DND-41 (cell line): ENCODE results near the gene TEKT5.

Experiments
- ATAC-seq: fragments of 200-7000 bp; cut with Tn5 transposase; 3 replicates; pipeline ENCODE4 v1.9.1; 2021; ENCODE audit warnings: low read depth; ENCODE audit not compliant: insufficient read depth
- DNase-seq: peaks from one replicate; pipeline ENCODE4 v3.0.0-alpha.2; 2020
- H2AFZ ChIP-seq: 2 replicates; pipeline ENCODE4 v1.6.0; 2012; ENCODE audit warnings: low read depth, low read length
- H3K27ac ChIP-seq: 2 replicates; pipeline ENCODE4 v1.5.1; 2012; ENCODE audit warnings: low read length, inconsistent platforms
- H3K27me3 ChIP-seq: fragments of 200-600 bp; sonication (generic); 2 replicates; pipeline ENCODE4 v1.6.0; 2012; ENCODE audit warnings: low read length, mild to moderate bottlenecking, inconsistent platforms; ENCODE audit not compliant: insufficient read depth, poor library complexity
- H3K36me3 ChIP-seq: 2 replicates; pipeline ENCODE4 v1.5.1; 2012; ENCODE audit warnings: low read length, inconsistent platforms; ENCODE audit not compliant: insufficient read depth
- H3K4me1 ChIP-seq: 2 replicates; pipeline ENCODE4 v1.5.1; 2012; ENCODE audit warnings: mild to moderate bottlenecking, low read length; ENCODE audit not compliant: insufficient read depth
- H3K4me2 ChIP-seq: 2 replicates; pipeline ENCODE4 v1.6.0; 2012; ENCODE audit warnings: mild to moderate bottlenecking, moderate library complexity, low read length, inconsistent platforms; ENCODE audit not compliant: insufficient read depth
- H3K4me3 ChIP-seq, 2 experiments: fragments of 200-600 bp in 1 of 2; shearing (Covaris generic) in 1 of 2; 2 replicates each; pipeline ENCODE4 v1.5.1; 2012 to 2016; ENCODE audit warnings: inconsistent platforms in 2 of 2, low read length in 2 of 2, mild to moderate bottlenecking in 2 of 2, low read depth in 1 of 2, moderate library complexity in 1 of 2
- H3K79me2 ChIP-seq: 2 replicates; pipeline ENCODE4 v1.6.0; 2012; ENCODE audit warnings: low read length, inconsistent platforms; ENCODE audit not compliant: insufficient read depth
- H3K9ac ChIP-seq: 2 replicates; pipeline ENCODE4 v1.6.0; 2012; ENCODE audit warnings: low read depth, mild to moderate bottlenecking, inconsistent platforms, low read length, moderate library complexity
- H3K9me3 ChIP-seq: 2 replicates; pipeline ENCODE4 v1.5.1; 2012; ENCODE audit warnings: low read length, moderate library complexity, mild to moderate bottlenecking, inconsistent platforms; ENCODE audit not compliant: insufficient read depth, severe bottlenecking
- H4K20me1 ChIP-seq: 2 replicates; pipeline ENCODE4 v1.6.0; 2012; ENCODE audit warnings: low read length; ENCODE audit not compliant: insufficient read depth
- EZH2 ChIP-seq: IDR thresholded peaks from 3 replicates; pipeline ENCODE4 v1.6.1; 2012; ENCODE audit warnings: borderline replicate concordance, low read depth, mild to moderate bottlenecking, moderate library complexity, low read length, inconsistent platforms; ENCODE audit not compliant: severe bottlenecking
- TF ChIP-seq, protein P1 (sequence below): IDR thresholded peaks from 2 replicates; pipeline ENCODE4 v1.5.1; 2012; ENCODE audit warnings: borderline replicate concordance, low read length, moderate library complexity, mild to moderate bottlenecking; ENCODE audit not compliant: poor library complexity, severe bottlenecking; ENCODE audit errors: extremely low read depth

TEKT5 gene

DNA sequence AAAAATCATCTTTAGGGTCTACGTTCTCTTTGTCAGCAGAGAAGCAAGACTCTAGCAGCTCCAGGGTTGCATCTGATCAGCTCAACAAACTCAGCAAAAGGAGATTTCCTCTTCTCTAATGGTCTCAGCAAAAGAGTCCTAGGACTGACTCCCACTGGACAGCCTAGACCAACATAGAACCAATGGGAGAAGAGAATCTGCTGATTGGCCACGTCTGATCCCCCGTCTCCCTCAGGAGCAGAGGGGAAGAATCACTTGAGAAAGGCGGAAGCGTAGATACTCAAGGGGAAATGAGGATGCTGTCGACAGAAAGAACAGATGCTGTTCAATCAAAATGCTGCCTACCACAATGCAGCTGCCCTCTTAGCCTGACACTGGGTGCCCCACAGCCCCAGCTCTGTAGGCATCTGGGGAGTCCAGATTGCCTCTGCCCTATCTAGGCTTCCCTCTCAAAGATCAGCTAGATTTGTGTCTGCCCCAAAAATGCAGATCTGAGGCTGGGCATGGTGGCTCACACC is 82.8 kb downstream of the TEKT5 start:
- H3K27ac ChIP-seq = no peak overlapping the region
- no peak overlapping the region for H3K9ac ChIP-seq
- H3K27me3 ChIP-seq = peaks cover 2% of the 10 kb centered on the region
- ATAC-seq (no peak), DNase-seq (no peak)
- TF ChIP-seq, protein P1, sequence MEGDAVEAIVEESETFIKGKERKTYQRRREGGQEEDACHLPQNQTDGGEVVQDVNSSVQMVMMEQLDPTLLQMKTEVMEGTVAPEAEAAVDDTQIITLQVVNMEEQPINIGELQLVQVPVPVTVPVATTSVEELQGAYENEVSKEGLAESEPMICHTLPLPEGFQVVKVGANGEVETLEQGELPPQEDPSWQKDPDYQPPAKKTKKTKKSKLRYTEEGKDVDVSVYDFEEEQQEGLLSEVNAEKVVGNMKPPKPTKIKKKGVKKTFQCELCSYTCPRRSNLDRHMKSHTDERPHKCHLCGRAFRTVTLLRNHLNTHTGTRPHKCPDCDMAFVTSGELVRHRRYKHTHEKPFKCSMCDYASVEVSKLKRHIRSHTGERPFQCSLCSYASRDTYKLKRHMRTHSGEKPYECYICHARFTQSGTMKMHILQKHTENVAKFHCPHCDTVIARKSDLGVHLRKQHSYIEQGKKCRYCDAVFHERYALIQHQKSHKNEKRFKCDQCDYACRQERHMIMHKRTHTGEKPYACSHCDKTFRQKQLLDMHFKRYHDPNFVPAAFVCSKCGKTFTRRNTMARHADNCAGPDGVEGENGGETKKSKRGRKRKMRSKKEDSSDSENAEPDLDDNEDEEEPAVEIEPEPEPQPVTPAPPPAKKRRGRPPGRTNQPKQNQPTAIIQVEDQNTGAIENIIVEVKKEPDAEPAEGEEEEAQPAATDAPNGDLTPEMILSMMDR = no peak
- TF ChIP-seq EZH2 = no peak
- H2AFZ ChIP-seq = no peak overlapping the region
- no peak overlapping the region for H3K4me3 ChIP-seq
- no peaks in the 10 kb centered on the region for H3K4me1 ChIP-seq
- H4K20me1 ChIP-seq = 0 out of 2 replicates have a peak, but pooled peaks cover under 1% of the 10 kb centered on the region
- no peaks in the 10 kb centered on the region for H3K36me3 ChIP-seq
- no peak overlapping the region for H3K4me2 ChIP-seq
- no peaks in the 10 kb centered on the region for H3K79me2 ChIP-seq
- H3K9me3 ChIP-seq = no peaks in the 10 kb centered on the region

GRCh38 chr16:10610499-10611184 is 84.1 kb downstream of the TEKT5 start:
- Histone ChIP-seq H3K4me2 (no peak overlapping the region), H3K9me3 (no peaks in the 10 kb centered on the region), H3K36me3 (no peaks in the 10 kb centered on the region), H4K20me1 (0 out of 2 replicates have a peak, but pooled peaks cover 3% of the 10 kb centered on the region), H3K27ac (no peak overlapping the region), H2AFZ (no peak overlapping the region), H3K4me3 (no peak overlapping the region), H3K9ac (no peak overlapping the region), H3K27me3 (peaks cover 2% of the 10 kb centered on the region), H3K4me1 (no peaks in the 10 kb centered on the region), H3K79me2 (no peaks in the 10 kb centered on the region)
- ATAC-seq (no peak), DNase-seq (no peak)
- TF ChIP-seq EZH2 = no peak
- TF ChIP-seq, protein P1 = no peak

GRCh38 chr16:10609402-10609774 is 85.3 kb downstream of the TEKT5 start:
- Histone ChIP-seq H3K4me2 (no peak overlapping the region), H3K4me1 (no peaks in the 10 kb centered on the region), H3K9ac (no peak overlapping the region), H4K20me1 (0 out of 2 replicates have a peak, but pooled peaks cover 3% of the 10 kb centered on the region), H3K9me3 (no peaks in the 10 kb centered on the region), H3K79me2 (no peaks in the 10 kb centered on the region), H2AFZ (no peak overlapping the region), H3K27ac (no peak overlapping the region), H3K4me3 (no peak overlapping the region), H3K36me3 (no peaks in the 10 kb centered on the region), H3K27me3 (peaks cover 2% of the 10 kb centered on the region)
- no peak for ATAC-seq
- TF ChIP-seq, protein P1 = no peak
- no peak for TF ChIP-seq EZH2
- DNase-seq = no peak
